ENCODE data around the gene CD164L2. TPM values are rescaled to one million over a fixed set of nuclear protein-coding genes. Genes with fewer than 3 reads are reported as not detected.

The CD164L2 gene
- total and polyA plus RNA-seq, 2 donors (not counting 1 experiment from before 2014, with no cell fraction given): not detected

- peaks cover 0 to 4% (median 0%) of the 10 kb centered on the region in 3 donors for H3K9me3 ChIP-seq (ENCODE audit: control extremely low read depth in 1 of 3, control insufficient read depth in 2 of 3, insufficient read depth in 1 of 3, low read length in 2 of 3)
- Mint-ChIP-seq H3K4me3 (no peak overlapping the region), H3K27ac (no peak overlapping the region), H3K4me1 (peaks cover 8% of the 10 kb centered on the region), H3K9me3 (ENCODE audit: insufficient read depth) (no peaks in the 10 kb centered on the region), H3K27me3 (peaks cover 4% of the 10 kb centered on the region)
- H3K4me2 ChIP-seq (replicated peaks; ENCODE audit: low read depth, low read length, poor library complexity, severe bottlenecking): no peak overlapping the region
- H3K79me2 ChIP-seq (ENCODE audit: control insufficient read depth, insufficient read depth, low read length): no peaks in the 10 kb centered on the region
- no peaks in the 10 kb centered on the region for H4K20me1 ChIP-seq (ENCODE audit: control insufficient read depth, insufficient read depth, low read length, poor library complexity, severe bottlenecking)
- H3K9ac ChIP-seq (ENCODE audit: low read length): no peak overlapping the region
- 84% methylated on average over 10 of the region's 11 CpGs for WGBS (ENCODE audit: insufficient coverage)
- H3K4me3 ChIP-seq (ENCODE audit: control extremely low read depth in 1 of 5, extremely low read depth in 1 of 5, insufficient read depth in 1 of 5, low read depth in 2 of 5, low read length in 4 of 5): no peak overlapping the region
- no peaks in the 10 kb centered on the region for H3K36me3 ChIP-seq (replicated peaks in 1 of 2; ENCODE audit: control extremely low read depth in 1 of 2, control insufficient read depth in 1 of 2, extremely low read depth in 1 of 2, insufficient read depth in 2 of 2, low read length in 1 of 2)
- H2AFZ ChIP-seq (ENCODE audit: insufficient read depth, low read depth, low read length, poor library complexity, severe bottlenecking): no peak overlapping the region
- H3K4me1 ChIP-seq (ENCODE audit: control insufficient read depth in 2 of 2, insufficient read depth in 2 of 2, low read length in 2 of 2): peaks cover 8 to 14% of the 10 kb centered on the region in 2 donors
- POLR2A ChIA-PET: no interaction called here
- H3K27me3 ChIP-seq (replicated peaks in 1 of 4; ENCODE audit: control extremely low read depth in 1 of 4, control insufficient read depth in 3 of 4, insufficient read depth in 4 of 4, low read length in 3 of 4): no peaks in the 10 kb centered on the region
- no peak for TF ChIP-seq EZH2 (IDR thresholded peaks at IDR 0.05; ENCODE audit: borderline replicate concordance, insufficient read depth, low read depth, low read length, poor library complexity, severe bottlenecking)
- TF ChIP-seq, protein P1, sequence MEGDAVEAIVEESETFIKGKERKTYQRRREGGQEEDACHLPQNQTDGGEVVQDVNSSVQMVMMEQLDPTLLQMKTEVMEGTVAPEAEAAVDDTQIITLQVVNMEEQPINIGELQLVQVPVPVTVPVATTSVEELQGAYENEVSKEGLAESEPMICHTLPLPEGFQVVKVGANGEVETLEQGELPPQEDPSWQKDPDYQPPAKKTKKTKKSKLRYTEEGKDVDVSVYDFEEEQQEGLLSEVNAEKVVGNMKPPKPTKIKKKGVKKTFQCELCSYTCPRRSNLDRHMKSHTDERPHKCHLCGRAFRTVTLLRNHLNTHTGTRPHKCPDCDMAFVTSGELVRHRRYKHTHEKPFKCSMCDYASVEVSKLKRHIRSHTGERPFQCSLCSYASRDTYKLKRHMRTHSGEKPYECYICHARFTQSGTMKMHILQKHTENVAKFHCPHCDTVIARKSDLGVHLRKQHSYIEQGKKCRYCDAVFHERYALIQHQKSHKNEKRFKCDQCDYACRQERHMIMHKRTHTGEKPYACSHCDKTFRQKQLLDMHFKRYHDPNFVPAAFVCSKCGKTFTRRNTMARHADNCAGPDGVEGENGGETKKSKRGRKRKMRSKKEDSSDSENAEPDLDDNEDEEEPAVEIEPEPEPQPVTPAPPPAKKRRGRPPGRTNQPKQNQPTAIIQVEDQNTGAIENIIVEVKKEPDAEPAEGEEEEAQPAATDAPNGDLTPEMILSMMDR (IDR thresholded peaks at IDR 0.05): no peak
- no peak for DNase-seq
- no peak for ATAC-seq (ENCODE audit: low read depth)
- intact Hi-C loops (cut with micrococcal nuclease): no loop called here
- no peak overlapping the region for H3K27ac ChIP-seq (ENCODE audit: low read length in 2 of 2)
- CTCF ChIA-PET: interaction anchor here (0.6 to 1.6 kb wide), 4 partner anchors 8 to 84 kb away, joined by 3 to 6 read pairs (median 4); no protein-coding TSS in a partner anchor
Observed at GRCh38 chr1:27379564-27380122, 3.5 kb downstream of the CD164L2 start.

- peaks cover 8 to 17% of the 10 kb centered on the region in 2 donors for H3K4me1 ChIP-seq (ENCODE audit: control insufficient read depth in 2 of 2, insufficient read depth in 2 of 2, low read length in 2 of 2)
- Mint-ChIP-seq H3K27ac (no peak overlapping the region), H3K9me3 (ENCODE audit: insufficient read depth) (no peaks in the 10 kb centered on the region), H3K27me3 (peaks cover 4% of the 10 kb centered on the region), H3K4me3 (no peak overlapping the region), H3K4me1 (peaks cover 9% of the 10 kb centered on the region)
- H4K20me1 ChIP-seq (ENCODE audit: control insufficient read depth, insufficient read depth, low read length, poor library complexity, severe bottlenecking): no peaks in the 10 kb centered on the region
- POLR2A ChIA-PET: no interaction called here
- no peak overlapping the region for H3K9ac ChIP-seq (ENCODE audit: low read length)
- no peak overlapping the region for H3K4me2 ChIP-seq (replicated peaks; ENCODE audit: low read depth, low read length, poor library complexity, severe bottlenecking)
- no peak for DNase-seq
- H3K27ac ChIP-seq (ENCODE audit: low read length in 2 of 2): no peak overlapping the region
- H3K36me3 ChIP-seq (replicated peaks in 1 of 2; ENCODE audit: control extremely low read depth in 1 of 2, control insufficient read depth in 1 of 2, extremely low read depth in 1 of 2, insufficient read depth in 2 of 2, low read length in 1 of 2): no peaks in the 10 kb centered on the region
- H3K79me2 ChIP-seq (ENCODE audit: control insufficient read depth, insufficient read depth, low read length): no peaks in the 10 kb centered on the region
- CTCF ChIA-PET: interaction anchor here (1.0 to 1.7 kb wide), 5 partner anchors 10 to 82 kb away, joined by 5 to 8 read pairs (median 6); partner anchors contain the start of gene MAP3K6
- TF ChIP-seq EZH2 (IDR thresholded peaks at IDR 0.05; ENCODE audit: borderline replicate concordance, insufficient read depth, low read depth, low read length, poor library complexity, severe bottlenecking): no peak
- H3K4me3 ChIP-seq (ENCODE audit: control extremely low read depth in 1 of 5, extremely low read depth in 1 of 5, insufficient read depth in 1 of 5, low read depth in 2 of 5, low read length in 4 of 5): no peak overlapping the region
- no peaks in the 10 kb centered on the region for H3K27me3 ChIP-seq (replicated peaks in 1 of 4; ENCODE audit: control extremely low read depth in 1 of 4, control insufficient read depth in 3 of 4, insufficient read depth in 4 of 4, low read length in 3 of 4)
- intact Hi-C loops (cut with micrococcal nuclease): no loop called here
- no peak overlapping the region for H2AFZ ChIP-seq (ENCODE audit: insufficient read depth, low read depth, low read length, poor library complexity, severe bottlenecking)
- WGBS (ENCODE audit: insufficient coverage): 93% methylated on average over 6 of the region's 12 CpGs
- ATAC-seq (ENCODE audit: low read depth): no peak
- H3K9me3 ChIP-seq (ENCODE audit: control extremely low read depth in 1 of 3, control insufficient read depth in 2 of 3, insufficient read depth in 1 of 3, low read length in 2 of 3): peaks cover 0 to 4% (median 0%) of the 10 kb centered on the region in 3 donors
Observed at GRCh38 chr1:27377760-27378495, 5.2 kb downstream of the CD164L2 start.
